Measurements from ENCODE around the gene ZFP91.

The ZFP91 gene

GRCh38 chr11:58641341-58641740, 62.5 kb downstream of the ZFP91 start:
- Histone ChIP-seq H3K9ac (ENCODE audit: low read depth in 1 of 2, low read length in 2 of 2) (no peak overlapping the region), H3K9me3 (ENCODE audit: control insufficient read depth in 1 of 2, low read length in 2 of 2) (peaks cover 6 to 7% of the 10 kb centered on the region in 2 donors), H3K27me3 (ENCODE audit: control insufficient read depth in 1 of 2, insufficient read depth in 2 of 2, low read length in 2 of 2) (no peaks in the 10 kb centered on the region), H3K27ac (ENCODE audit: low read depth, low read length) (no peak overlapping the region), H3K4me1 (ENCODE audit: control insufficient read depth in 1 of 2, insufficient read depth in 2 of 2, low read length in 2 of 2) (peaks cover 10 to 21% of the 10 kb centered on the region in 2 donors), H3K36me3 (ENCODE audit: control insufficient read depth in 1 of 2, insufficient read depth in 2 of 2, low read length in 2 of 2) (no peaks in the 10 kb centered on the region), H3K4me3 (ENCODE audit: low read depth in 1 of 2, low read length in 2 of 2) (no peak overlapping the region)

DNA sequence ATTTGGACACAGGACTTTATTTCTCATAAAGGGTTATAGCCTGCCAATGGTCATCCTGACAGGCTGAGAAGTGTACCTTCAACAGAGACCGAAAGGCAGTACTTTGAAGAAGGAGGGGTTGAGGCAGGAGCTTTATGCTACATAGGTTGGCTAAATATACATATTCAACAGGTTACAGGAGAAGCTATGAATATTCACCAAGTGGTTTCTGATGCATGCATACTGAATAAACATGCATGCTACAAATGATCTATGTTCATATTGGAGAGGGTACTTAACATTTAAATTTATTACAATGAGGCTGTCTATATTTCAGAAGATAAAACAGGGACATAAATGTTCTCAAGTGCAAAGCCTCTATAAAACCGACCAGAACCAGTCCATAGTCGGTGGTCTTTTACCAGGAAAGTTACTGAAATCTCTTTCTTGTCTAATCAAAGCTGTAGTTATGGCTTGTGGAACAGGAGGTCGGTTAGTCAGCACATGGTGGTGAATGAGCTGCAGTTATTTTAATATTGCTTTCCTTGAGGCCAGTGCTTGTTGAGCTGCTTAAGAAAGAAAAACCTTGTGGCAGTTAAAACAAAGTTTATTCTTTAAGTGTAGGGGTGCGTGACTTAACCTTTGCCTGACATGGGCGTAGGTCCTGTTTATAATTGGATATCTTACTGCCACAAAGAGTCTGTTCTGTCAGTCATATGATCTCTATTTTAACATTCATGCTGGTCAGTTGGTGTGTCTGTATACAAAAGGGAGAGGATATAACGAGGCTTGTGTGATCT, 63.1 kb downstream of the ZFP91 start:
- H3K36me3 ChIP-seq (ENCODE audit: control insufficient read depth in 1 of 2, insufficient read depth in 2 of 2, low read length in 2 of 2): no peaks in the 10 kb centered on the region
- peaks cover 10 to 21% of the 10 kb centered on the region in 2 donors for H3K4me1 ChIP-seq (ENCODE audit: control insufficient read depth in 1 of 2, insufficient read depth in 2 of 2, low read length in 2 of 2)
- H3K9me3 ChIP-seq (ENCODE audit: control insufficient read depth in 1 of 2, low read length in 2 of 2): peaks cover 6 to 7% of the 10 kb centered on the region in 2 donors
- H3K4me3 ChIP-seq (ENCODE audit: low read depth in 1 of 2, low read length in 2 of 2): no peak overlapping the region
- H3K27ac ChIP-seq (ENCODE audit: low read depth, low read length): no peak overlapping the region
- H3K9ac ChIP-seq (ENCODE audit: low read depth in 1 of 2, low read length in 2 of 2): no peak overlapping the region
- no peaks in the 10 kb centered on the region for H3K27me3 ChIP-seq (ENCODE audit: control insufficient read depth in 1 of 2, insufficient read depth in 2 of 2, low read length in 2 of 2)

- Histone ChIP-seq H3K27me3 (ENCODE audit: control insufficient read depth in 1 of 2, insufficient read depth in 2 of 2, low read length in 2 of 2) (no peaks in the 10 kb centered on the region), H3K36me3 (ENCODE audit: control insufficient read depth in 1 of 2, insufficient read depth in 2 of 2, low read length in 2 of 2) (no peaks in the 10 kb centered on the region), H3K9me3 (ENCODE audit: control insufficient read depth in 1 of 2, low read length in 2 of 2) (peaks cover 6 to 7% of the 10 kb centered on the region in 2 donors), H3K9ac (ENCODE audit: low read depth in 1 of 2, low read length in 2 of 2) (no peak overlapping the region), H3K4me1 (ENCODE audit: control insufficient read depth in 1 of 2, insufficient read depth in 2 of 2, low read length in 2 of 2) (peaks cover 10 to 14% of the 10 kb centered on the region in 2 donors), H3K4me3 (ENCODE audit: low read depth in 1 of 2, low read length in 2 of 2) (no peak overlapping the region), H3K27ac (ENCODE audit: low read depth, low read length) (no peak overlapping the region)
Observed at GRCh38 chr11:58645854-58646253, 67.0 kb downstream of the ZFP91 start.

DNA sequence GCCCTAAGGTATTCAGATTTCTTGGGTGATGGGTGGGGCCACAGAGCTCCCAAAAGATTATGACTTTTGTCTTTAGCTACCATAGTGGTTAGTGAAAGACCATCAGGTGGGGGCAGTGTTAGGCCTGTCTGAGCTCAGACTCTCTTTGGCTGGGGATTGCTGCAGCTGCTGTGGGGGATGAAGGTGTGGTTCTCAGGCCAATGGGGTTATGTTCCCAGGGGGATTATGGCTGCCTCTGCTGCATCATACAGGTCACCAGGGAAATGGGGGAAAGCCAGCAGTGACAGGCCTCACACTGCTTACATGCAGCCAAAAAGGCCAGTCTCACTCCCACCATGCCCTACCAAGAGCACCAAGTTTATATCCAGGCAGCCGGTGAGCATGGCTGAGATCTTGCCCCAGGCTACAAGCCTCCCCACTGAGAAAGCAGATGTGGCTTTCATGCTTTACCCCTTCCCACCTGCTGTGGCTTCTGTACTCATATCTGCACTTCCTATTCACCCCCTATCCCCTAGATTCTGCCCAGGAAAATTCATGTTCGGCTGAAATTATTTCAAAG, 68.4 kb downstream of the ZFP91 start:
- no peak overlapping the region for H3K9ac ChIP-seq (ENCODE audit: low read depth in 1 of 2, low read length in 2 of 2)
- no peak overlapping the region for H3K4me3 ChIP-seq (ENCODE audit: low read depth in 1 of 2, low read length in 2 of 2)
- no peaks in the 10 kb centered on the region for H3K27me3 ChIP-seq (ENCODE audit: control insufficient read depth in 1 of 2, insufficient read depth in 2 of 2, low read length in 2 of 2)
- no peaks in the 10 kb centered on the region for H3K36me3 ChIP-seq (ENCODE audit: control insufficient read depth in 1 of 2, insufficient read depth in 2 of 2, low read length in 2 of 2)
- peaks cover 0 to 1% of the 10 kb centered on the region in 2 donors for H3K4me1 ChIP-seq (ENCODE audit: control insufficient read depth in 1 of 2, insufficient read depth in 2 of 2, low read length in 2 of 2)
- H3K9me3 ChIP-seq (ENCODE audit: control insufficient read depth in 1 of 2, low read length in 2 of 2): peaks cover 6 to 7% of the 10 kb centered on the region in 2 donors
- no peak overlapping the region for H3K27ac ChIP-seq (ENCODE audit: low read depth, low read length)

DNA sequence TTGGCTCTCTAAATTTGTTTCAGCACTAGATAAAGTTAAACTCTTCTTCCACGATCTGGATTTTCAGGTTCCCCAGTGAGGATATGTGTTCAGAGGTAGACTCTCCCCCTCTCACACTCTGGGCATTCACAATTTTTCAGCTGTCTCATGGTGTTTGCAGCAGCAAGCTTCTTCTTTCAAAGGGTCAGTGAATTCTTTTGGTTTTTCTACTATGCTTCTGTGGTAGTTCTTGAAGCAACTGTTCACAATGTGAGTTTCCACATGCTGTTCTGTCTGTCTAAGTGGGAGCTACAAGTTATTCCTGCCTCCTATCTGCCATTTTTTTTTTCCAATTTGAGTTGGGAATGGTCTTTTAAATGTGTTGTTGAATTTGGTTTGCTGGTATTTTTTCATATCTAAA, 69.0 kb downstream of the ZFP91 start:
- no peaks in the 10 kb centered on the region for H3K27me3 ChIP-seq (ENCODE audit: control insufficient read depth in 1 of 2, insufficient read depth in 2 of 2, low read length in 2 of 2)
- no peak overlapping the region for H3K4me3 ChIP-seq (ENCODE audit: low read depth in 1 of 2, low read length in 2 of 2)
- H3K27ac ChIP-seq (ENCODE audit: low read depth, low read length): no peak overlapping the region
- no peaks in the 10 kb centered on the region for H3K36me3 ChIP-seq (ENCODE audit: control insufficient read depth in 1 of 2, insufficient read depth in 2 of 2, low read length in 2 of 2)
- peaks cover 6 to 7% of the 10 kb centered on the region in 2 donors for H3K9me3 ChIP-seq (ENCODE audit: control insufficient read depth in 1 of 2, low read length in 2 of 2)
- H3K9ac ChIP-seq (ENCODE audit: low read depth in 1 of 2, low read length in 2 of 2): no peak overlapping the region
- H3K4me1 ChIP-seq (ENCODE audit: control insufficient read depth in 1 of 2, insufficient read depth in 2 of 2, low read length in 2 of 2): no peaks in the 10 kb centered on the region

- no peak overlapping the region for H3K4me3 ChIP-seq (ENCODE audit: low read depth in 1 of 2, low read length in 2 of 2)
- no peak overlapping the region for H3K27ac ChIP-seq (ENCODE audit: low read depth, low read length)
- H3K4me1 ChIP-seq (ENCODE audit: control insufficient read depth in 1 of 2, insufficient read depth in 2 of 2, low read length in 2 of 2): no peaks in the 10 kb centered on the region
- H3K9me3 ChIP-seq (ENCODE audit: control insufficient read depth in 1 of 2, low read length in 2 of 2): peaks cover 6 to 7% of the 10 kb centered on the region in 2 donors
- no peaks in the 10 kb centered on the region for H3K27me3 ChIP-seq (ENCODE audit: control insufficient read depth in 1 of 2, insufficient read depth in 2 of 2, low read length in 2 of 2)
- H3K9ac ChIP-seq (ENCODE audit: low read depth in 1 of 2, low read length in 2 of 2): no peak overlapping the region
- H3K36me3 ChIP-seq (ENCODE audit: control insufficient read depth in 1 of 2, insufficient read depth in 2 of 2, low read length in 2 of 2): no peaks in the 10 kb centered on the region
Observed at GRCh38 chr11:58649623-58650022, 70.8 kb downstream of the ZFP91 start.

GRCh38 chr11:58650496-58650895, 71.6 kb downstream of the ZFP91 start:
- no peak overlapping the region for H3K27ac ChIP-seq (ENCODE audit: low read depth, low read length)
- no peaks in the 10 kb centered on the region for H3K4me1 ChIP-seq (ENCODE audit: control insufficient read depth in 1 of 2, insufficient read depth in 2 of 2, low read length in 2 of 2)
- peaks cover 4 to 6% of the 10 kb centered on the region in 2 donors for H3K9me3 ChIP-seq (ENCODE audit: control insufficient read depth in 1 of 2, low read length in 2 of 2)

DNA sequence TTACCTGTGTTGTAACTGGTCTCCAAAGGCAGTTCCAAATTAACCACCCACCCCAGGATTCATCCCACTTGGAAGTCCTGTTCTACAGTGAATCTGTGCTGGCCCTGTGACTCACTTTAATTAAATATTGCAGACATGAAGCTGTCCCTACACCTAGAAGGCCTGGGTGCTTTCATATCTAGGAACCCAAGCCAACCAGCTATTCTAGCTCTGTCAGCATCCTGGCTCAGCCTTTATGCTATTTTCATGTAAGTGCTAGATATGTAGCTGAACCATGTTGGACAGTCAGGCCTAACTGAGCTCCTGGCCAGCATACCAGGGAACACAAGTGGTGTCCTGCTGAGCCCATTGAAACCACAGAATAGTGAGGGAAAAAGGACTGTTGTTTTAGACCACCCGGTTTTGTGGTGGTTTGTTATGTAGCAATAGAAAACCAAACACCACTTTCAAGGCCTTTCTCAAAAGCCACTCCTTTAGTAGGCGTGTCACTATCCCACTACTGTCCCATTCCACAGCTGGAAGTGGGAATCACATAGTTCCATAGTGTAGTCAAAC, 73.9 kb downstream of the ZFP91 start:
- Histone ChIP-seq H3K4me3 (ENCODE audit: low read depth in 1 of 2, low read length in 2 of 2) (no peak overlapping the region), H3K36me3 (ENCODE audit: control insufficient read depth in 1 of 2, insufficient read depth in 2 of 2, low read length in 2 of 2) (no peaks in the 10 kb centered on the region), H3K27me3 (ENCODE audit: control insufficient read depth in 1 of 2, insufficient read depth in 2 of 2, low read length in 2 of 2) (no peaks in the 10 kb centered on the region), H3K27ac (ENCODE audit: low read depth, low read length) (no peak overlapping the region), H3K4me1 (ENCODE audit: control insufficient read depth in 1 of 2, insufficient read depth in 2 of 2, low read length in 2 of 2) (no peaks in the 10 kb centered on the region), H3K9ac (ENCODE audit: low read depth in 1 of 2, low read length in 2 of 2) (no peak overlapping the region), H3K9me3 (ENCODE audit: control insufficient read depth in 1 of 2, low read length in 2 of 2) (no peaks in the 10 kb centered on the region)

More at GRCh38 chr11:58650496-58650895, 71.6 kb downstream of the ZFP91 start:
- Histone ChIP-seq H3K9ac (ENCODE audit: low read depth in 1 of 2, low read length in 2 of 2) (no peak overlapping the region), H3K36me3 (ENCODE audit: control insufficient read depth in 1 of 2, insufficient read depth in 2 of 2, low read length in 2 of 2) (no peaks in the 10 kb centered on the region), H3K4me3 (ENCODE audit: low read depth in 1 of 2, low read length in 2 of 2) (no peak overlapping the region), H3K27me3 (ENCODE audit: control insufficient read depth in 1 of 2, insufficient read depth in 2 of 2, low read length in 2 of 2) (no peaks in the 10 kb centered on the region)

- Histone ChIP-seq H3K36me3 (ENCODE audit: control insufficient read depth in 1 of 2, insufficient read depth in 2 of 2, low read length in 2 of 2) (no peaks in the 10 kb centered on the region), H3K4me3 (ENCODE audit: low read depth in 1 of 2, low read length in 2 of 2) (no peak overlapping the region), H3K4me1 (ENCODE audit: control insufficient read depth in 1 of 2, insufficient read depth in 2 of 2, low read length in 2 of 2) (peaks cover 0 to 6% of the 10 kb centered on the region in 2 donors), H3K27me3 (ENCODE audit: control insufficient read depth in 1 of 2, insufficient read depth in 2 of 2, low read length in 2 of 2) (no peaks in the 10 kb centered on the region), H3K9me3 (ENCODE audit: control insufficient read depth in 1 of 2, low read length in 2 of 2) (no peaks in the 10 kb centered on the region), H3K27ac (ENCODE audit: low read depth, low read length) (no peak overlapping the region), H3K9ac (ENCODE audit: low read depth in 1 of 2, low read length in 2 of 2) (no peak overlapping the region)
Observed at GRCh38 chr11:58654079-58654907, 75.4 kb downstream of the ZFP91 start.

- Histone ChIP-seq H3K4me1 (ENCODE audit: control insufficient read depth in 1 of 2, insufficient read depth in 2 of 2, low read length in 2 of 2) (peaks cover 0 to 11% of the 10 kb centered on the region in 2 donors), H3K27ac (ENCODE audit: low read depth, low read length) (no peak overlapping the region), H3K36me3 (ENCODE audit: control insufficient read depth in 1 of 2, insufficient read depth in 2 of 2, low read length in 2 of 2) (no peaks in the 10 kb centered on the region), H3K9ac (ENCODE audit: low read depth in 1 of 2, low read length in 2 of 2) (no peak overlapping the region), H3K9me3 (ENCODE audit: control insufficient read depth in 1 of 2, low read length in 2 of 2) (no peaks in the 10 kb centered on the region), H3K27me3 (ENCODE audit: control insufficient read depth in 1 of 2, insufficient read depth in 2 of 2, low read length in 2 of 2) (no peaks in the 10 kb centered on the region), H3K4me3 (ENCODE audit: low read depth in 1 of 2, low read length in 2 of 2) (no peak overlapping the region)
Observed at GRCh38 chr11:58654908-58655296, 76.0 kb downstream of the ZFP91 start.
